Measurements from ENCODE around the gene BDNF. TPM values are rescaled to one million over a fixed set of nuclear protein-coding genes. Genes with fewer than 3 reads are reported as not detected.

Gene BDNF
- total RNA-seq, 1 donor from 2014 or later: 4.3 TPM

- Histone ChIP-seq H3K4me1 (peaks cover 7% of the 10 kb centered on the region), H3K27ac (no peak overlapping the region), H3K27me3 (peaks cover 52% of the 10 kb centered on the region), H3K36me3 (no peaks in the 10 kb centered on the region), H3K4me3 (no peak overlapping the region), H3K9me3 (no peaks in the 10 kb centered on the region)
- intact Hi-C loops (cut with DNase I): no loop called here
- no peak for TF ChIP-seq CTCF (IDR thresholded peaks at IDR 0.05)
- DNase-seq: no peak
- ATAC-seq: no peak
These were observed 16.0 kb upstream of the BDNF start for GRCh38 chr11:27716216-27716615.

DNA sequence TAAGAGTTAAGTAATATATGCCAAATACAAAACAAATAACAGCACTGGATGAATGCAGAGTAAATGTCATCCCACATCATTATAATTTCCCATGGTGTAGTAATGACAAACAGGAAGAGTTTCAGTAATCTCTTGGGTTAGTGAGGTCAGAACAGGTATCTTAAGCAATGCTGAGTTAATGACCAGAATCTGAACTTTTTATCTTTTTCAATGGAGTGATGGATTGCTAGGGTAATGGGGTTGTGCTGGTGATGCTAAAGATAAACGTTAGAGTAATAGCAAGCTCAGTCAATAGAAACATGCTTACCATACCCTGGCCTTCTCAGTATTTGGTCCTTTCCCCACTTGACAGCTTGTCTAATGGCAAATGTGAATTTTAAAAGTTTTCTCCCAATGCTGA is 11.5 kb upstream of the BDNF start:
- no peaks in the 10 kb centered on the region for H3K36me3 ChIP-seq
- no peaks in the 10 kb centered on the region for H3K9me3 ChIP-seq
- H3K27me3 ChIP-seq: peaks cover 19% of the 10 kb centered on the region
- no peak for TF ChIP-seq CTCF (IDR thresholded peaks at IDR 0.05)
- H3K27ac ChIP-seq: no peak overlapping the region
- intact Hi-C loops (cut with DNase I): no loop called here
- ATAC-seq (no peak), DNase-seq (no peak)
- H3K4me1 ChIP-seq: no peaks in the 10 kb centered on the region
- no peak overlapping the region for H3K4me3 ChIP-seq

- Histone ChIP-seq H3K27me3 (peaks cover 11% of the 10 kb centered on the region), H3K9me3 (no peaks in the 10 kb centered on the region), H3K36me3 (no peaks in the 10 kb centered on the region), H3K4me3 (no peak overlapping the region), H3K27ac (no peak overlapping the region), H3K4me1 (no peaks in the 10 kb centered on the region)
- no peak for TF ChIP-seq CTCF (IDR thresholded peaks at IDR 0.05)
- intact Hi-C loops (cut with DNase I): no loop called here
- ATAC-seq (no peak), DNase-seq (no peak)
These were observed 10.3 kb upstream of the BDNF start for GRCh38 chr11:27710536-27710935.

- no peak for TF ChIP-seq CTCF (IDR thresholded peaks at IDR 0.05)
- Histone ChIP-seq H3K27ac (no peak overlapping the region), H3K9me3 (no peaks in the 10 kb centered on the region), H3K4me1 (no peaks in the 10 kb centered on the region), H3K27me3 (peaks cover 32% of the 10 kb centered on the region), H3K36me3 (no peaks in the 10 kb centered on the region), H3K4me3 (no peak overlapping the region)
- DNase-seq (no peak), ATAC-seq (no peak)
- intact Hi-C loops (cut with DNase I): no loop called here
These were observed 7.4 kb upstream of the BDNF start for GRCh38 chr11:27707676-27708075.

DNA sequence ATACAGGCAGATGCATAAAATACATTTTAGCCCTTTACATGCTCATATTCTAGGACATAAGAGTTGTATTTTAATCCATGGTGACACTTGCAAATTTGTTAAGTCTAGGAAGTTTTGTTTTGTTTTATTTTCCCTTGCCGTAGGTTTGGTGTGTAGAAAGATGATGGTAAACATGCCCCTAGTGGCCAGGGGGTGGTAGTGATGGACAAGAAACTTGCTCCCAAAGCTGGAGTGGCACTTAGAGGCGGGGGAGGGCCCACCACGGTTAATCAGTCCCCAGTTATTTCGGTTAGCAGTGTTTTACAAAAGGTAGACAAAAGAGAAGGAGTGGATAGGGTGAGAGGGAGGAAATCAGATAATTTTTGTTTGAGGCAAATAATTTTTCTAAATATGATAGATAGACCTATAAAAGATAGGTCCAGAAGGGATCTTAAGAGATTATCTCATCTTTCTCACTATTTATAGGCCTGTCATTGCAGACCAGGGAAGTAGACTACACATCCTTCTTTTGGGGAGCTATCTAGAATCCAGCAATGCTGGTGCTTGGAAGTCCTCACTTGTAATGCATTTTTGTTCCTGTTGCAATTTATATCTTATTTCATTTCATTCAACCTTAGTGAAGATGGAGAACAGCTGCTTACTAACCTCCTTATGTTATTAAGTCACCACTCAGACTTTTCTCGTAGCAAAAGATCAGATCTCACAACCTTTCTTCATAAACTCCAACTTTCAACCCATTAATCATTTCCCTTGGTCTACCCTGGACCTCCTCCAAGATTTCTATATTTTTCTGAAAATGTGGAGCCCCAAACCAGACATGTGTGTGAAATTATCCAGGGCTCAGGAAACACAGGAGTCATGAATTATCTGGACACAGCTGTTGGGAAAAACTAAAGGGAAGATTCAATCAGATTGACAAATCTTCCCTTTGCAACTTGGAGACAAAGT is 5.9 kb upstream of the BDNF start:
- Histone ChIP-seq H3K9me3 (no peaks in the 10 kb centered on the region), H3K4me1 (no peaks in the 10 kb centered on the region), H3K36me3 (no peaks in the 10 kb centered on the region), H3K27me3 (peaks cover 42% of the 10 kb centered on the region), H3K4me3 (no peak overlapping the region), H3K27ac (no peak overlapping the region)
- DNase-seq (no peak), ATAC-seq (peak; percentile 73)
- peak; percentile 59 for TF ChIP-seq CTCF (IDR thresholded peaks at IDR 0.05)
- intact Hi-C loops (cut with DNase I): no loop called here

Measured in upper lobe of right lung (tissue), 1 donor.